CD1c-positive myeloid dendritic cell (primary cell): ENCODE measurements around the gene TMEM107.

Experiments
- DNase-seq: peaks from one replicate; pipeline ENCODE4 v3.0.0-alpha.2; 2016; ENCODE audit errors: extremely low spot score

Gene TMEM107

DNA sequence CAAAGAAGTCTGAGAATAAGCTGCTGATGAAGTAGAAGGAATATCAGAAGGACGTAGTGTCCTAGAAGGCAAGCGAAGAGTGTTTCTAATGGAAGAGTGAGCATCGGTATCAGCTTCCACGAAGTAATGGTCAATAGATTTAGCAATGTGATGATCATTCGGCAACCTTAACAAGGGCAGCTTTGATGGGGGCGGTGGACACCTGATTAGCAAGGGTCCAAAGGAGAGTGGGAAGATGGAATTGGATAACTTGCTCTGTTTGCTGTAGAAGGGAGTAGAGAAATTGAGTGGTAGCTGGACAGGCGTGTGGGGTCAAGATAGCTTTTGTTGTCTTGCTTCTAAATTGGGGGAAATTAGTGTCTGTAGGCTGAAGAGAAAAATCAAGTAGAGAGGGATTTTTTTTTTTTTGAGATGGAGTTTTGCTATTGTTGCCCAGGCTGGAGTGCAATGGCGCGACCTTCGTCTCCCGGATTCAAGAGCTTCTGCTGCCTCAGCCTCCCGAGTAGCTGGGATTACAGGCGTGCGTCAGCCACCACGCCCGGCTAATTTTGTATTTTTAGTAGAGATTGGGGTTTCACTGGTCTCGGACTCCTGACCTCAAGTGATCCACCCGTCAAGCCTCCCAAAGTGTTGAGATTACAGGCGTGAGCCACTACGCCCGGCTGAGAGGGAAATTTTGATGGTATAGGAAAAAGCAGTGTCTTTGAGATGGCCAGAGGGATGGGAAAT, 38.4 kb downstream of the TMEM107 start:
- no peak for DNase-seq

- DNase-seq, result no peak
Measured at GRCh38 chr17:8133941-8134340, 42.2 kb downstream of the TMEM107 start.

- no peak for DNase-seq
Measured at GRCh38 chr17:8133399-8133798, 42.8 kb downstream of the TMEM107 start.

- no peak for DNase-seq
Measured at GRCh38 chr17:8131844-8132441, 44.2 kb downstream of the TMEM107 start.

DNA sequence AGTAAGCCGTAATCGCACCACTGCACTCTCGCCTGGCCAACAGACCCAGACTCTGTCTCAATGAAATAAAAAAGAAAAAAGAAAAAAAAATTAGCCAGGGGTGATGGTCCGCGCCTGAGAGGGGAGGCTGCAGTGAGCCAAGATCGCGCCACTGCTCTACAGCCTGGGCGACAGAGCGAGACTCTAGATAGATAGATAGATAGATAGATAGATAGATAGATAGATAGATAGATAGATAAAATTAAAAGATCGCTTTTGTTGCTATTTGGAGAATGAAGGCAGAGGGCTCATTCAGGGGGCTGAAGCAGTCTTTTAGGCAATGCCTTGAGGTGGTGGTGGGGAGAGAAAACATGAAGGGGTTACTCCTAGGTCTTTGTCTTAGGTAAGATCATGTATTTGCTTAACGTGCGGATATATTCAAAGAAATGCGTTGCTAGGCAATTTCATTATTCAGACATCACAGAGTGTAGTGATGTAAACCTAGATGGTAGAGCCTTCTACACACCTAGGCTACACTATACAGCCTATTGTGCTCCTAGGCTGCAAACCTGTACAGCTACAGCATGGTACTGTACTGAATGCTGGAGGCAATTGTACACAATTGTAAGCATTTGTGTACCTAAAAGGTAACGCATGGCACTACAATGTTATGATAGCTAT, 47.9 kb downstream of the TMEM107 start:
- DNase-seq, result no peak

DNA sequence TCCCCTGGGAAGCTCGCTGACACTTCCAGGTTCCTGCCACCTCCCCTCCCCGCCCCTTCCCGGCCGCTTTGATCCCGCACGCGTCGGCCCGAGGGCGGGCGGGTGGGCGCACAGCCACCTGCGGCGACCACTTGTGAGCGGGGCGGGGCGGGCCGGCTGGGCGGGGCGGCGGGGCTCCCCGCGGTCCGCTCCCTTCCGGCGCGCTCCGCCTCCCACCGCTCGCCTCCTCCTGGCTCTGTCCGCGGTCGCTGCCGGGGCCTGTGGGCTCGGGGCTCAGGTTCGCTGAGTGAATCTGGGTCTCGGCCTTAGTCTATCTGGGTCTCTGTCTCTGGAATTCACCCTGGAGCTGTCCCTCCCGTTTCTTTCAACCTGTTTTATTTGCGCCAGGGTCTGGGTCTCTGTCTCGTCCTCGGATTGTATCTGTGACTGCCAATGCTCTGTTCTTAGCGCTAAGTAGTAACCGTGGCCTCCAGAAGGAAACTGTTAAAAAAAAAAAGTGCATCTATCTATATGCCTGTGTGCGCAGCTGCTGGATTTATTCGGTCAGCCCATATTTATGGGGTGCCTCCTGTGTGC, 49.6 kb downstream of the TMEM107 start:
- DNase-seq, result no peak

DNA sequence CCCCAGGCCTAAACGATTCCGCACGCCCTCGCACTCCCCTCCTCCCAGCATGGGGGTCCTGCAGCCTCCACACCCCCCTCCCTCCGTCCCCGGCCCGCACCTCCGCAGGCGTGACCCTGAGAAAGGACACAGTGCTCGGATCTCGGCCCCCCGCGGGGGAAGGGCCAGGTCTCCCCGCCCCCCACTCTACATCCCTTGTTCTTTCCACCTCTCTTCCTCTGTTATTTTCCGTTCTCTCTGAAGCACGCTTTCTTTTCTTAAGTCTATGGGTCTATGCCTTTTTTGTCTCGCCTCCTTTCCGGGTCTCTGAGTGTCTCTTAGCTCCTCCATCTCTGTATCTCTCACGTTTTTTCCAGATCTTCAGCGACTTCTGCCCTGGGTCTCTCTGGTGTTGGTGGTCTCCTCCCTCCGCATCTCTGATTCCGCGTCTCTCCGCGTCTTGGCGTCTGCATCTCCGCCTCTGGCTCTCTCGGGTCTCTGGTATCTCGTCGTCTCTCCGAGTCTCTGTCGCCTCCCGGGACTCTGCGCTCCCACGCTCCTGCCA, 50.2 kb downstream of the TMEM107 start:
- no peak for DNase-seq

- peak; percentile 83 for DNase-seq
Measured at GRCh38 chr17:8125154-8125946, 50.8 kb downstream of the TMEM107 start.

DNA sequence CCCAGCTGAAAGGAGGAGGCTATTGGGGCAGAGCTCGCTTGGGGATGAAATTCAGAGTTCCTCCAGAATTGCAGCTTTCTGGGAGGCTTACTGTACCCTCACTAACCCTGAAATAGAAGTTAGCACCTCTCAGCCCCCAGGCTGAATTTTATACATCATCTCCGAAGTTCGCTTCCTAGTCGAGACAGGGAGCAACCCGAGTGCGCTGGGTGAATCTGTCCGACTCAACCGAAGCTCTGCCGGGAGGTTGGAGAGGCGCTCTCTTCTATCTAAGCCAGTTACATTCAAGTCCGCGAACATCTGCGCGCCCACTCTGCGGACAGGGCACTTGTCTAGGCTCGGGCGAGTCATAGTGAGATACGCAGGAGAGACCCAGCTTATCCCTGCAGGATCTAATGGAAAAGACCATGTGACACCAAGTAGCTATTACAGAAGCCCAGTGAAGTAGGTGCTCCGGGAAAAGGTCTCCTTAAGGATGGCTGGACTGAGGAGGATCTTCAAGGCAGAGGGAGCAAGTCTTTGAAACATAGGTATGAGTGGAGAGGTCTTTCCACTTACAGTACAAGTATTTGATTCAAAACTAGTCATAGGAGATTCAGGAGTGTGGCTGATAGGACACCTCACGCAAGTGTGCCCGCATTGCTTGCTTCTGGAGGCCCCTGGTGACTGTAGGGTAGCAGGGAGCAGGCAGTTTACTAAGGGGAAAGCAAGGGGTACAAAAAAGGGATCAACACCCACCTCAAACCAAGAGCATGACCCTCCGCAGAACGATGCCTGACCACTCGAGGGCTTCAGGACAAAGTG, 51.6 kb downstream of the TMEM107 start:
- DNase-seq, result no peak

DNA sequence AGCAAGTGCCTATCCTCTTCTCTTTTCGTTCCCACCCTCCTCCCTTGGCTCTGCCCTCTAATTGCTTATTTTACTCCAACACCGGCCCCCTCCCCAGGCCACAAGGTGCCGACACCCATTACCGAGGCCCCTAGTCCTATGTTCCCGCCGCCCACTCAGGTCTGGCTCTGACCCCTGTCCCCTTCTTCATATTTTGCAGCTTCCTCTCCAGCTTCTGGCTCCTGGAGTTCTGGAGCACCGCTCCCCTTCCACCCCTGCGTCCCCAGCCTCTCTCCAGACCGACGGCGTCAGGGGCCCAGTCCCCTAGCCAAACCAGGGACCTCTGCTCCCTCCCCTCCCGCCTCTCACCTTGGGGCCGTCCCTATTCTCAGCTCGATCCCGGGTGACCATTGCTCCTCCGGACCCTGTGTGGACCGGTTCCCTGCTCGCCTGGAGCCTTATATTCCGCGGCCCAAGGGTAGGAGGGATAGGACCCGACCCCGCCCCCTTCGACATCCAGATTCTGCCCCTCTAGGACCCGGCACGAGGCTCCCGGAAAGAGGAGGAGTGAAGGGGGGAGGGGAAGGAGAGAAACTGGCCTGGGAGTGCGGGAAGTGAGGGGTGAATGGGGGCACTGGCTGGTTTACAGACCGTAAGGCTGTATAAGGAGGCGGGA, 52.4 kb downstream of the TMEM107 start, which contains the start of gene HES7:
Gene HES7, minus strand, starts transcription at position 412 of the 655 bp plus-strand sequence. Its CDS starts 22 bp downstream, at position 390.
- DNase-seq, result no peak

DNA sequence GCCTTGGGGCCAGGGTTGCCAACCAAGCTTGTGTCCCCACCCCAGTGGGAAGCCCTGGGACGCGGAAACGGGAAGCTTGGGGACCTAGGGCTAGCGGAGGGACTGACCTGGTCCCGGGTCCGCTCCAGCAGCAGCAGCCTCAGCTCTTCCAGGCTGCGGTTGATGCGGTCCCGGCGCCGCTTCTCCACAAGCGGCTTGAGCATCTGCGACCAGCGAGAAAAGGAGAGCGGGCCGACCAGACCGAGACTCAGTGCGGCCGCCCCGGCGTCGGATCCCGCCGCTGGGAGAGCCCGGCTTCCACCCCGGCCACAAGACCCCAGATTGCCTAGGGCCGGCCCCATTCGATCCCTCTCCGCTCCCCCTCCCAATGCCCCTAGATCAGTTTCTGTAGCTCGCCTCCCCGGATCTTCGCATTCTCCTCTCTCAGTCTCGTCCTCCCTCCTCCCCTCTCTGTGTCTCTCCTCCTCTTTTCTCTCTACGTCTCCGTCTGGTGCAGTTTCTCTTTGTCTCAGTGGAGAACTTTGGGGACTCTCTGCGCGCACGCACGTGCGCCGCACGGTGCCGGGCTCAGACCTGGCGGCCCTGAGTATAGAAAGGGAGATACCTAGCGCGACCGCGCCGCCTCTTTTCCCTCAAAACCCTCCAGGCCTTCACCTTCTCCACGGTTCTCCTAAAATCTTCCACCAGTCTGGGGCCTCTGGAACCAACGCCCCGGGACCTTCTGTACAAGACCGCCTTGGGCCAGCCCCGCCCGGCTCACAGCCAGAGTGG, 53.1 kb downstream of the TMEM107 start:
- DNase-seq, result peak; percentile 33
